ENCODE measurements around the gene COASY. TPM values are rescaled to one million over a fixed set of nuclear protein-coding genes. Genes with fewer than 3 reads are reported as not detected.
"Not testable (repeated sequence)": the region's sequence is repeated elsewhere in the genome, so short reads cannot be mapped to it uniquely, and the experiment has no call there.

The COASY gene
- total RNA-seq, 3 donors from 2014 or later = 74.5 to 98.7 (median 87.8) TPM

DNA sequence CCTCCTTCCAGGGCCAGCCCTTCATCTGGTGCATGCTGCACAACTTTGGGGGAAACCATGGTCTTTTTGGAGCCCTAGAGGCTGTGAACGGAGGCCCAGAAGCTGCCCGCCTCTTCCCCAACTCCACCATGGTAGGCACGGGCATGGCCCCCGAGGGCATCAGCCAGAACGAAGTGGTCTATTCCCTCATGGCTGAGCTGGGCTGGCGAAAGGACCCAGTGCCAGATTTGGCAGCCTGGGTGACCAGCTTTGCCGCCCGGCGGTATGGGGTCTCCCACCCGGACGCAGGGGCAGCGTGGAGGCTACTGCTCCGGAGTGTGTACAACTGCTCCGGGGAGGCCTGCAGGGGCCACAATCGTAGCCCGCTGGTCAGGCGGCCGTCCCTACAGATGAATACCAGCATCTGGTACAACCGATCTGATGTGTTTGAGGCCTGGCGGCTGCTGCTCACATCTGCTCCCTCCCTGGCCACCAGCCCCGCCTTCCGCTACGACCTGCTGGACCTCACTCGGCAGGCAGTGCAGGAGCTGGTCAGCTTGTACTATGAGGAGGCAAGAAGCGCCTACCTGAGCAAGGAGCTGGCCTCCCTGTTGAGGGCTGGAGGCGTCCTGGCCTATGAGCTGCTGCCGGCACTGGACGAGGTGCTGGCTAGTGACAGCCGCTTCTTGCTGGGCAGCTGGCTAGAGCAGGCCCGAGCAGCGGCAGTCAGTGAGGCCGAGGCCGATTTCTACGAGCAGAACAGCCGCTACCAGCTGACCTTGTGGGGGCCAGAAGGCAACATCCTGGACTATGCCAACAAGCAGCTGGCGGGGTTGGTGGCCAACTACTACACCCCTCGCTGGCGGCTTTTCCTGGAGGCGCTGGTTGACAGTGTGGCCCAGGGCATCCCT lies 18.5 kb upstream of the COASY start:
- intact Hi-C loops (cut with DNase I, micrococcal nuclease) = no loop called here
- H3K4me3 ChIP-seq = no peak overlapping the region
- no peaks in the 10 kb centered on the region for H3K36me3 ChIP-seq (ENCODE audit: low read depth)
- ATAC-seq (no peak), DNase-seq (no peak)
- H3K9me3 ChIP-seq = no peaks in the 10 kb centered on the region
- TF ChIP-seq, protein P1, sequence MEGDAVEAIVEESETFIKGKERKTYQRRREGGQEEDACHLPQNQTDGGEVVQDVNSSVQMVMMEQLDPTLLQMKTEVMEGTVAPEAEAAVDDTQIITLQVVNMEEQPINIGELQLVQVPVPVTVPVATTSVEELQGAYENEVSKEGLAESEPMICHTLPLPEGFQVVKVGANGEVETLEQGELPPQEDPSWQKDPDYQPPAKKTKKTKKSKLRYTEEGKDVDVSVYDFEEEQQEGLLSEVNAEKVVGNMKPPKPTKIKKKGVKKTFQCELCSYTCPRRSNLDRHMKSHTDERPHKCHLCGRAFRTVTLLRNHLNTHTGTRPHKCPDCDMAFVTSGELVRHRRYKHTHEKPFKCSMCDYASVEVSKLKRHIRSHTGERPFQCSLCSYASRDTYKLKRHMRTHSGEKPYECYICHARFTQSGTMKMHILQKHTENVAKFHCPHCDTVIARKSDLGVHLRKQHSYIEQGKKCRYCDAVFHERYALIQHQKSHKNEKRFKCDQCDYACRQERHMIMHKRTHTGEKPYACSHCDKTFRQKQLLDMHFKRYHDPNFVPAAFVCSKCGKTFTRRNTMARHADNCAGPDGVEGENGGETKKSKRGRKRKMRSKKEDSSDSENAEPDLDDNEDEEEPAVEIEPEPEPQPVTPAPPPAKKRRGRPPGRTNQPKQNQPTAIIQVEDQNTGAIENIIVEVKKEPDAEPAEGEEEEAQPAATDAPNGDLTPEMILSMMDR (IDR thresholded peaks at IDR 0.05) = no peak
- peaks cover 21% of the 10 kb centered on the region for H3K4me1 ChIP-seq (ENCODE audit: low read depth)

DNA sequence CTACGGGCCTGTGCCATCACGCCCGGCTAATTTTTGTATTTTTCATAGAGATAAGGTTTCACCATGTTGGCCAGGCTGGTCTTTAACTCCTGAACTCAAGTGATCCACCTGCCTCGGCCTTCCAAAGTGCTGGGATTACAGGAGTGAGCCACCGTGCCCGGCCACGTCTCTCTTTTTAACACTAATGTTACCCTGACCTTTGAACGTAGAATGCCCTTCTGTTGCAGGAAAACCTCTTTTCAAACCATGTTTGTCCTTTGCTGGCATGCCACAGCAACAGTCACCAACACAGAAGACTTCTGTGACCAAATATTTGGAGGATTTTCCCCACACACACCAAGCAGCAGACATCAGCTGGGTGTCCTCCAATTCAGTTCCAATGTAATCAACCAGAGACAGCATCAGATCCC lies 17.1 kb upstream of the COASY start:
- ATAC-seq (no peak), DNase-seq (no peak)
- Histone ChIP-seq H3K36me3 (ENCODE audit: low read depth) (no peaks in the 10 kb centered on the region), H3K4me1 (ENCODE audit: low read depth) (peaks cover 28% of the 10 kb centered on the region), H3K4me3 (no peak overlapping the region), H3K9me3 (no peaks in the 10 kb centered on the region)
- intact Hi-C loops (cut with DNase I, micrococcal nuclease) = no loop called here
- TF ChIP-seq, protein P1 (IDR thresholded peaks at IDR 0.05) = no peak

- H3K9me3 ChIP-seq; H3K36me3 ChIP-seq (ENCODE audit: low read depth); DNase-seq; intact Hi-C loops (cut with DNase I, micrococcal nuclease); ATAC-seq; H3K4me3 ChIP-seq: not testable (repeated sequence)
- H3K4me1 ChIP-seq (ENCODE audit: low read depth) = peaks cover 26% of the 10 kb centered on the region
Observed at GRCh38 chr17:42545755-42546505, 16.0 kb upstream of the COASY start.

- intact Hi-C loops (cut with DNase I, micrococcal nuclease) = no loop called here
- ATAC-seq (no peak), DNase-seq (peak in 2 of 3 donors; percentile 46 to 55)
- TF ChIP-seq, protein P1 (IDR thresholded peaks at IDR 0.05) = no peak
- H3K4me1 ChIP-seq (ENCODE audit: low read depth) = peaks cover 15% of the 10 kb centered on the region
- H3K9me3 ChIP-seq = no peaks in the 10 kb centered on the region
- H3K36me3 ChIP-seq (ENCODE audit: low read depth) = no peaks in the 10 kb centered on the region
- H3K4me3 ChIP-seq = no peak overlapping the region
Observed at GRCh38 chr17:42547001-42547461, 14.9 kb upstream of the COASY start.

DNA sequence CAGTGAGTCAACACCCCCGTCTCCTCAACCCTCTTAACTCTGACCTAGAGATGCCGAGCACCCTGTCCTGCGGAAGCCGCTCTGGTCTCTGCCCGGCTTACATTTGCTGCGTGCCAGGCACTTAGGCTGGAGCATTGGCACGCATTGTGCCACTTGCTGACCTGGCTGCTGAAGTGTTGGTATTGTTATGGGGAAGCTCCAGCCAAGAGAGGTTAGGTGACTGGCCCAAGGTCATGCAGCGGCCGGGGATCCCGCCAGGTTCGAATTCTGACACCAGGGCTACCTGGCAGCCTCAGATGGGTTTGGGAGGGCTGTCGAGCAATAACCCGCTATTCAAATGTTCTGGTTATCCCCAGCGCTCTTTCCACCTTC lies 14.3 kb upstream of the COASY start:
- TF ChIP-seq, protein P1 (IDR thresholded peaks at IDR 0.05) = no peak
- ATAC-seq = no peak
- no peak overlapping the region for H3K4me3 ChIP-seq
- DNase-seq = no peak
- no peaks in the 10 kb centered on the region for H3K9me3 ChIP-seq
- no peaks in the 10 kb centered on the region for H3K36me3 ChIP-seq (ENCODE audit: low read depth)
- peaks cover 10% of the 10 kb centered on the region for H3K4me1 ChIP-seq (ENCODE audit: low read depth)
- intact Hi-C loops (cut with DNase I, micrococcal nuclease) = no loop called here

All from mucosa of descending colon (tissue), 3 donors.